PC-3 (cell line): Measurements from ENCODE around the gene PIGV. TPM values are rescaled to one million over a fixed set of nuclear protein-coding genes. Genes with fewer than 3 reads are reported as not detected.
A peak's percentile ranks its signal among the peaks of the same experiment; 100 is the strongest.

Experiments
- ATAC-seq: fragments of 200-7000 bp; cut with Tn5 transposase; 2 replicates; pipeline ENCODE4 v1.9.1; 2020; ENCODE audit warnings: mild to moderate bottlenecking, moderate library complexity
- BruUV-seq: library from RNA; stranded (reverse); fragments of 400-500 nt; replicated peaks from 2 replicates; lab custom pipeline; 2021; lab: Mats Ljungman, UMichigan
- CTCF ChIA-PET: fragments of 300-600 bp; sonication (Branson Sonifier 250); formaldehyde crosslinking; loops from one replicate; lab custom pipeline; 2022; ENCODE audit warnings: antibody characterized with exemption; lab: Charles Lee
- POLR2A ChIA-PET: fragments of 300-600 bp; sonication (Branson Sonifier 250); formaldehyde crosslinking; loops from one replicate; lab custom pipeline; 2022; ENCODE audit warnings: antibody characterized with exemption; ENCODE audit not compliant: unreplicated experiment; lab: Charles Lee
- DNase-seq: peaks from one replicate; pipeline ENCODE4 v3.0.0-alpha.2; 2015
- H2AFZ ChIP-seq: fragments of 300-600 bp; sonication (generic); 2 replicates; pipeline ENCODE4 v1.6.0; 2016; ENCODE audit warnings: antibody characterized with exemption, low read length
- H3F3A ChIP-seq: fragments of 300-600 bp; sonication (generic); one replicate; pipeline ENCODE4 v1.6.0; 2017; ENCODE audit warnings: antibody characterized with exemption, low read length, control low read depth, mild to moderate bottlenecking; ENCODE audit not compliant: unreplicated experiment
- H3K27ac ChIP-seq: fragments of 300-600 bp; sonication (generic); 2 replicates; pipeline ENCODE4 v1.5.1; 2016; ENCODE audit warnings: mild to moderate bottlenecking, low read length
- H3K27me3 ChIP-seq: fragments of 300-600 bp; sonication (generic); 2 replicates; pipeline ENCODE4 v1.6.1; 2016; ENCODE audit warnings: low read length, mixed read lengths
- H3K36me3 ChIP-seq: fragments of 300-600 bp; sonication (generic); 2 replicates; pipeline ENCODE4 v1.6.1; 2016; ENCODE audit warnings: low read depth, mixed run types, low read length, mixed read lengths
- H3K4me1 ChIP-seq: fragments of 300-600 bp; sonication (generic); 2 replicates; pipeline ENCODE4 v1.5.1; 2016; ENCODE audit warnings: low read length; ENCODE audit not compliant: insufficient read depth
- H3K4me2 ChIP-seq: fragments of 300-600 bp; sonication (generic); 2 replicates; pipeline ENCODE4 v1.6.0; 2016; ENCODE audit warnings: low read length
- H3K4me3 ChIP-seq: fragments of 300-600 bp; sonication (generic); 2 replicates; pipeline ENCODE4 v1.5.1; 2016; ENCODE audit warnings: mild to moderate bottlenecking, low read length, mixed read lengths
- H3K79me2 ChIP-seq: fragments of 300-600 bp; sonication (generic); 2 replicates; pipeline ENCODE4 v1.6.1; 2017; ENCODE audit warnings: low read length, mixed read lengths
- H3K9ac ChIP-seq: fragments of 300-600 bp; sonication (generic); 2 replicates; pipeline ENCODE4 v1.6.0; 2016; ENCODE audit warnings: mild to moderate bottlenecking, low read length
- H3K9me2 ChIP-seq: fragments of 300-600 bp; sonication (generic); replicated peaks from 2 replicates; pipeline ENCODE4 v1.6.1; 2016; ENCODE audit warnings: mixed run types, low read length, mixed read lengths
- H3K9me3 ChIP-seq: fragments of 300-600 bp; sonication (generic); 2 replicates; pipeline ENCODE4 v1.6.1; 2016; ENCODE audit warnings: low read length, mixed read lengths
- H4K20me1 ChIP-seq: fragments of 300-600 bp; sonication (generic); 2 replicates; pipeline ENCODE4 v1.6.1; 2016; ENCODE audit warnings: low read length, mixed read lengths
- EZH2 ChIP-seq: fragments of 300-600 bp; sonication (generic); IDR thresholded peaks from one replicate; pipeline ENCODE4 v1.6.1; 2017; ENCODE audit warnings: antibody characterized with exemption, mild to moderate bottlenecking, low read length; ENCODE audit not compliant: unreplicated experiment
- EZH2phosphoT487 ChIP-seq: fragments of 300-600 bp; sonication (generic); IDR thresholded peaks from 2 replicates; pipeline ENCODE4 v1.6.1; 2018; ENCODE audit warnings: mild to moderate bottlenecking, antibody characterized with exemption, low read length, borderline replicate concordance
- intact Hi-C: fragments of 100-400 bp; cut with micrococcal nuclease; formaldehyde crosslinking; loops from 2 replicates; pipeline ENCODE4 v1.9.0; 2023
- total RNA-seq: library from RNA; depleted of rRNA; stranded (reverse); fragments of >200 nt; gene quantifications from 2 replicates; pipeline ENCODE4 v1.2.3, GENCODE V29; 2014
- TF ChIP-seq, protein P1 (sequence below): fragments of 300-600 bp; sonication (generic); conservative IDR thresholded peaks from 2 replicates; pipeline ENCODE4 v1.5.1; 2017; ENCODE audit warnings: antibody characterized with exemption, low read depth, mild to moderate bottlenecking, low read length

Gene PIGV
- total RNA-seq, 1 experiment from 2014 or later = 6.0 TPM

DNA sequence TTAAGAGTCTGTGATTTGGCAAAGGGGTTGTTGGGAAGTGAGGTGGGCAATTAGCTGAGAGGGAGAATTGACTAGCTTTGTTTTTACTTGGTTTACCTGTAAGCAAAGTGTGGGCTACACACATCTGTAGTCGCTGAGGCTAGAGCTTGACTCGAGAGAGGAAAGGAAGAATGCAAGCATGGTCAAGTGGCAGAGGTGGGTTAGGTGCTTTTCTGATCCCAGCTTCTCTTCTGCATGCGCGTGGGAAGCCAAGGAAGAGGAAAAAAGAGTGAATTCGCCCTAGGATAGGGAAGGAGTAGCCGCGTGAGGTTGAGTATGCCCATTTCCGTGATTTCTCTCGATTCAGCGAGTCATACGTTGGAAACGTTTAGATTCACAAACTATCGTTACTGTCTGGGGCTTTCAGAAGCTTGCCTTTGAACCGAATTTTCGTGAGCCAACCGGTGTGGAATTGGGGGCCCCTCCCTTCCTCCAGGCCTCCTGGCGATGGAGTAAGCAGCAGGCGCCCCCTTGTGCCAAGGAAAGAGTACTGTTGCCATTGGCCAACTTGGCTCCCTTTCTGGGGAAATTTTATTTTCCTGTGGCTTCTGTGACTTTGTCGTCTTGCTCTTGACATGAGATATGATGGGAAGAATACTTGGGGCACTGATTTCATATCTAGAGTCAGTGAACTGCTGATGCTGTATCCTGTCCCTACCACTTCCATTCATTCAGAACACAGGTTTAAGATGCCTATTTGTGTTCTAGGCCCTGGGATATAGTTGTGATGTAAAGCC is 1.3 kb downstream of the PIGV start:
- intact Hi-C loops = loop anchor here (1.0 to 5.0 kb wide), 4 partner anchors 73 to 187 kb away; partner anchors contain the start of gene SFN

DNA sequence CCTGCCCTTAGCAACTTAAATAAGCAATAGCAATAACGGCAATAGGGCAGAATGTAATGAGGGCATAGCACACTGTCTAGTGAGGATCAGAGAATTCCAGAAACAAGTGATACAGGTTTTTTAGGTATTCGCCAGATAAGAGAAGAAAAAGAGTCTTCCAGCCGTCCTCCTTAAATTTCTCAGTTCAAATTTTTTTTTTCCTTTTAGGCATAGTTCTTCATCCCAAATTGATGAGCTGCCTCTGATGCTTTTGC is 1.8 kb downstream of the PIGV start:
- no peak overlapping the region for H3K4me3 ChIP-seq
- H3K36me3 ChIP-seq = no peaks in the 10 kb centered on the region
- TF ChIP-seq EZH2 (no peak), EZH2phosphoT487 (no peak)
- TF ChIP-seq, protein P1, sequence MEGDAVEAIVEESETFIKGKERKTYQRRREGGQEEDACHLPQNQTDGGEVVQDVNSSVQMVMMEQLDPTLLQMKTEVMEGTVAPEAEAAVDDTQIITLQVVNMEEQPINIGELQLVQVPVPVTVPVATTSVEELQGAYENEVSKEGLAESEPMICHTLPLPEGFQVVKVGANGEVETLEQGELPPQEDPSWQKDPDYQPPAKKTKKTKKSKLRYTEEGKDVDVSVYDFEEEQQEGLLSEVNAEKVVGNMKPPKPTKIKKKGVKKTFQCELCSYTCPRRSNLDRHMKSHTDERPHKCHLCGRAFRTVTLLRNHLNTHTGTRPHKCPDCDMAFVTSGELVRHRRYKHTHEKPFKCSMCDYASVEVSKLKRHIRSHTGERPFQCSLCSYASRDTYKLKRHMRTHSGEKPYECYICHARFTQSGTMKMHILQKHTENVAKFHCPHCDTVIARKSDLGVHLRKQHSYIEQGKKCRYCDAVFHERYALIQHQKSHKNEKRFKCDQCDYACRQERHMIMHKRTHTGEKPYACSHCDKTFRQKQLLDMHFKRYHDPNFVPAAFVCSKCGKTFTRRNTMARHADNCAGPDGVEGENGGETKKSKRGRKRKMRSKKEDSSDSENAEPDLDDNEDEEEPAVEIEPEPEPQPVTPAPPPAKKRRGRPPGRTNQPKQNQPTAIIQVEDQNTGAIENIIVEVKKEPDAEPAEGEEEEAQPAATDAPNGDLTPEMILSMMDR = no peak
- peaks cover 4% of the 10 kb centered on the region for H3F3A ChIP-seq
- no peaks in the 10 kb centered on the region for H3K9me2 ChIP-seq
- no peaks in the 10 kb centered on the region for H3K27me3 ChIP-seq
- BruUV-seq = no TSS peak
- peak overlapping the region; percentile 92 for H3K4me2 ChIP-seq
- ChIA-PET CTCF (interaction anchor here (1.0 to 2.4 kb wide), 2 partner anchors 112 to 184 kb away, joined by 3 to 44 read pairs; no protein-coding TSS in a partner anchor), POLR2A (interaction anchor here (1.2 kb wide), 1 partner anchor 97 kb away, joined by 9 read pairs; no protein-coding TSS in a partner anchor)
- DNase-seq (no peak), ATAC-seq (no peak)
- no peak overlapping the region for H3K9ac ChIP-seq
- H3K4me1 ChIP-seq = peaks cover 36% of the 10 kb centered on the region
- H2AFZ ChIP-seq = no peak overlapping the region
- intact Hi-C loops = loop anchor here (1.0 to 5.0 kb wide), 4 partner anchors 73 to 187 kb away; partner anchors contain the start of gene SFN
- no peak overlapping the region for H3K27ac ChIP-seq
- H3K79me2 ChIP-seq = peaks cover 8% of the 10 kb centered on the region; the same call in 1 of the 2 replicates
- H3K9me3 ChIP-seq = no peaks in the 10 kb centered on the region
- H4K20me1 ChIP-seq = no peaks in the 10 kb centered on the region

More for the DNA sequence above, 1.3 kb downstream of the PIGV start:
- CTCF ChIA-PET = interaction anchor here (0.5 to 2.4 kb wide), 9 partner anchors 10 to 285 kb away, joined by 3 to 44 read pairs (median 5); no protein-coding TSS in a partner anchor
- Histone ChIP-seq H3K9ac (peak overlapping the region; percentile 93), H3K4me1 (peaks cover 38% of the 10 kb centered on the region), H3K4me3 (peak overlapping the region; percentile 77), H3K27me3 (no peaks in the 10 kb centered on the region), H3K4me2 (peak overlapping the region; percentile 92), H3K9me2 (no peaks in the 10 kb centered on the region), H2AFZ (peak overlapping the region; percentile 98), H3K27ac (peak overlapping the region; percentile 90), H3K36me3 (no peaks in the 10 kb centered on the region), H3K9me3 (no peaks in the 10 kb centered on the region), H3F3A (peaks cover 4% of the 10 kb centered on the region), H4K20me1 (no peaks in the 10 kb centered on the region), H3K79me2 (peaks cover 8% of the 10 kb centered on the region; the same call in 1 of the 2 replicates)
- DNase-seq = peak; percentile 90
- peak; percentile 43 for ATAC-seq
- POLR2A ChIA-PET = interaction anchor here (0.6 to 1.2 kb wide), 2 partner anchors 96 to 189 kb away, joined by 5 to 9 read pairs; no protein-coding TSS in a partner anchor
- TSS peak; percentile 30 for BruUV-seq
- TF ChIP-seq, protein P1 = peak; percentile 96
- no peak for TF ChIP-seq EZH2
